GM19023 (cell line): Measurements from ENCODE around the gene MFAP2.

Source experiments
- ATAC-seq: cut with Tn5 transposase; IDR thresholded peaks from one replicate; pipeline ENCODE4 v1.9.1; 2021; ENCODE audit warnings: mild to moderate bottlenecking, moderate library complexity; ENCODE audit not compliant: unreplicated experiment

Gene MFAP2

DNA sequence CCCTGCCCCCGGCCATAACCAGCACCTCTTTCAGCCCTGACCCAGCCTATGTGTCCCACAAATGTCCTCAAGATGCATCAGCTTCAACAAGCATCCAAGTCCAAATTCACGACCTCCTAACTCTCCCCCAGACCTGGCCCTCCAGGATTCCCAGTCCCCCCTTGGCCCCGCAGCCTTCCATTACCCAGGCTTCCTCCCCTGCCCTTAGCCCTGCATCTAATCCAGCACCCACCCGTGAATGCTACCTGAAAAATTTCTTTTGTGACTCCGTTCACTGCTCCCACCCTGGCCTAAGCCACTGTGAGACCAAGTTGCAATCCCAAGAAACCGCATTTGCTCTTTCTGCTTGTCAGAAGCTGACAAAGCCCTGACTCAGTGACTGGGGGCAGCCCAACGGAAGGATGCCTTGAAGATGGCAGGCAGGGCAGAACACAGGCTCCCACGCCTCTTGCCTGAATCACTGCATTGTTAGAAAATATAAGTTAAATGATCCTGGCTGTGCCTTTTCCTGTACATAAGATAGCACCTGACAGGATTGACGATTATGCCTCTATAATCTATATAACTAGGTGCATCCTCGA is 939 bp upstream of the MFAP2 start:
- no peak for ATAC-seq

GRCh38 chr1:16979475-16980327 is 719 bp downstream of the MFAP2 start:
- ATAC-seq: no peak

GRCh38 chr1:16978567-16979474 is 1.6 kb downstream of the MFAP2 start:
- ATAC-seq: no peak

DNA sequence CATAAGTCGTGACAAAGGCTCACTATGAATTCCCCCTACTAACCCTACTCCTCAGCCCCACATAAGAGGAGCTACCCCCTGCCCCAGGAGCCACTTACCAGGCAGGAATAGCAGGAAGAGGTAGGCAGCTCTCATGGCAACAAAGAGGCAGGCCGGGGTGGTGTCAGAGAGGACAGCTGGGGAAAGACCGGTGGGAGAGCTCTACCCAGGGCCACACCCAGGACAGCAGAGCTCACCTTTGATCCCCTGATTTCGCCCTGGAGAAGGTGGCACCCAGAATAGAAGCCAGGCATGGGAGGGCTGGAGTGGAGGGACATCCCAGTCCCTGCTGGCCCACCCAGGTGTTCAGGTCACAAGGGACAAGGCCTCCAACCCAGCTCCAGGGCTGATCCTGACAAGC is 2.3 kb downstream of the MFAP2 start:
- no peak for ATAC-seq

DNA sequence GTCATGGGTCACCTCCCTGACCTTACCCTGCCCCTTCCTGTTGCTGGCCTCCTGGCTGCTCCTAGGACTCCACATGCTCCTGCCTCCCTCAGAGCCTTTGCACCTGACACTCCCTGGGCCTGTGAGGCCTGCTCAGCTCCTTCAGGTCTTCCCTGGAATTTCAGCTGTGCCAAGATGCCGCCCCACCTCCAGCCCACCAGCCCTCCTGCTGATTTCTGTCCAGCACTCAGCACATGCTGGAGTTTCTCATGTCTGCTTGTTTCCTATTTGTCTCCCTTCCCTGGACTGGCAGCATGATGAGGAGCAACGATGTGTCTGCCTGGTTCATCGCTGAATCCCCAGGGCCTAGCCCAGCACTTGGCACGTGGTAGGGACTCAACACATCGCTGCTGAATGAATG is 3.0 kb downstream of the MFAP2 start:
- ATAC-seq: no peak

DNA sequence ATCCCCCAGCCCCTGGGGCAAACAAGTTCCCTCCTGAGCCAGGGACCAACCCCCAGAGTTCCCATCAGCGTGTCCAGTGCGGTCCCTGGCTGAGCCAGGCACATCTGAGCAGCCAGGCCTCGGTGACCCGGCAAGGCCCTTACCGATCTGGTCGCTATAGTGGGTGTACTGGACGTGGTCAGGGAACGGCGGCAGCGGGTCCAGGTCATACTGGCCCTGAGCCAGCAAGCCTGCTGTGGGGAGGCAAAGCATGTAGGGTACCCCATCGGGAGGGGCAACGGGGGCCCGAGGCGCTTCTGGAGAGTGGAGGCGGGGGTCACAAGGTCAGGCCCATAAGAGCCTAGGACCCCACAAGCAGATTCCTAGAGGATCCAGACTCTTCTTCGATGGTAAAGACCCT is 3.5 kb downstream of the MFAP2 start:
- no peak for ATAC-seq

- ATAC-seq: no peak
Measured at GRCh38 chr1:16975838-16976237, 4.6 kb downstream of the MFAP2 start.

- ATAC-seq: no peak
Measured at GRCh38 chr1:16975211-16975610, 5.2 kb downstream of the MFAP2 start.

- no peak for ATAC-seq
Measured at GRCh38 chr1:16973215-16973614, 7.2 kb downstream of the MFAP2 start.

DNA sequence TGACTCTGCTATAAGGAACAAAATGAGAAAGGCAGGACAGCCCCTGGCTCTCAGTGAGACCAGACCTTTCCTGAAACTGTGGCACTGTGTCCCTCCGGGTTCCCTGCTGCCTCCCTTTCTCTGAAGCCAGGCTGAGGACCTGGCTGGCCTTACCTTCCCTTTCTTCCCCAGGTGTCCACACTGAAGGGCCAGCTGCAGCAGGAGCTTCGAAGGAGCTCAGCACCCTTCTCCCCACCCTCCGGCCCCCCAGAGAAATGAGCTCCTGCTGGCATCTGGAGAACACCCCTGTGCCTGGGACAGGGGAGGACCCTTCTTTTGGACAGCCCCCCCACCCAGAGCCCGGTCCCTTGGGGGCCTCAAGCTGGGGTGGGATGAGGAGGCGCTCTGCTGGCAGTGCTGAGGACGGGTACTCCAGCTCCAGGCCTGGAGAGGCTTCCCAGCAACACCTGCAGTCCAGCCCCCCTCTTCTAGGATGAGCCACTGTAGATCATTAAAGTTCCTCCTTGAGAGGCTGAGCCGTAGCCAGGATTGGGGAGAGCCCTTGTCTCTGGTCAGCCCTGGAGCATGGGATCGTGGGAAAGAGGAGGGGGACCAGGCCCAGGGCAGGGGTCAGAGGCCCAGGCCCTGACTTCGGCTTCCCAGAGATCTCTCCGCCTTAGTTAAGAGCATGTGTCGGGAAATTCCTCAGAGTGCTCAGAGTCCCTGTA is 8.1 kb downstream of the MFAP2 start:
- no peak for ATAC-seq

GRCh38 chr1:16971341-16972188 is 8.9 kb downstream of the MFAP2 start:
- ATAC-seq: no peak

DNA sequence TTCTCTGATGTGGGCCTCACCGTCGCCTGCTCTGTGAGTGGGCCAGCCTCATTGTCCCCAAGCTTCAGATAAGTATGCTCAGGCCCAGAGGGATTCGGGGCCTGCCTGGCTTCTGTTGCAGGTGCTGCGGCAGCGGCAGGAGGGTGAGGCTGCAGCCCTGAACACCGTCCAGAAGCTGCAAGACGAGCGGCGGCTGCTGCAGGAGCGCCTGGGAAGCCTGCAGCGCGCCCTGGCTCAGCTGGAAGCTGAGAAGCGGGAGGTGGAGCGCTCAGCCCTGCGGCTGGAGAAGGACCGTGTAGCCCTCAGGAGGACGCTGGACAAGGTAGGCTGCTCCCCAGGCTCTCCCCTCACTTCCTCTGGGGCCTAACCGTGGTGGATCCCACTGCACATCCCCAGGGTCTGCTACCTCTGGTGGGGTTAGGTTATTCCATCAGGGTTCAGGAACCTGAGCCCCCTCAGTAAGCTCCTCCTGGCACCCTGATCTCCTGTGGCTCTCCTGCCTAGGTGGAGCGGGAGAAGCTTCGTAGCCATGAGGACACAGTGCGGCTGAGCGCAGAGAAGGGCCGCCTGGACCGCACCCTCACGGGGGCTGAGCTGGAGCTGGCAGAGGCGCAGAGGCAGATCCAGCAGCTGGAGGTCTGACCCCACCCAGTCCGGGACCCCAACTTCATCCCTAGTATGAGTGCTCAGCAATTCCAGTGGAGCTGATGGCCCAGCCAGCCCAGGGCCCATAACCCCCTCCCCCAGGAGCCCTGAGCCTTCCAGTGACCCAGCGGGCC is 10.1 kb downstream of the MFAP2 start:
- no peak for ATAC-seq

- no peak for ATAC-seq
Measured at GRCh38 chr1:16969651-16970050, 10.8 kb downstream of the MFAP2 start.

- ATAC-seq: no peak
Measured at GRCh38 chr1:16969057-16969611, 11.3 kb downstream of the MFAP2 start.

GRCh38 chr1:16968372-16968771 is 12.0 kb downstream of the MFAP2 start:
- ATAC-seq: no peak

GRCh38 chr1:16967962-16968361 is 12.5 kb downstream of the MFAP2 start:
- ATAC-seq: no peak

- ATAC-seq: no peak
Measured at GRCh38 chr1:16967095-16967575, 13.3 kb downstream of the MFAP2 start.

DNA sequence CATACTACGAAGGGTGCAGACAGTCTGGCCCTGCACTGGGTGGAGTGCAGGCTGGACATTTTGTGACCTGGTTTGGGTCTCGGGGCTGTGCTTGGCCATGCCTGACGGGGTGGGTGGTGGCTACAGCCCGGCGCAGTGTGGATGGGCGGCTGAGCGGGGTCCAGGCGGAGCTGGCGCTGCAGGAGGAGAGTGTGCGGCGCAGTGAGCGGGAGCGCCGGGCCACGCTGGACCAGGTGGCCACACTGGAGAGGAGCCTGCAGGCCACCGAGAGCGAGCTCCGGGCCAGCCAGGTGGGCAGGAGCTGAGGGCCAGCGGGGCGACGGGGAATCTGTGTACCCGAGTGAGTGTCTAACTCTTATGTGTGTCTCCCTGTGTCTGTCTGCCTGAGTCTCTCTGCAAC is 14.1 kb downstream of the MFAP2 start:
- ATAC-seq: no peak
